H1 (cell line): Measurements from ENCODE around the gene CMTR1. TPM values are rescaled to one million over a fixed set of nuclear protein-coding genes. Genes with fewer than 3 reads are reported as not detected.

Experiments used
- CTCF ChIA-PET: fragments of 300-600 bp; sonication (Branson Sonifier 250); formaldehyde crosslinking; loops from one replicate; lab custom pipeline; 2021; ENCODE audit not compliant: partially characterized antibody; lab: Charles Lee
- POLR2A ChIA-PET: fragments of 300-600 bp; sonication (Branson Sonifier 250); formaldehyde crosslinking; loops from one replicate; lab custom pipeline; 2021; ENCODE audit warnings: inconsistent platforms; ENCODE audit not compliant: partially characterized antibody; lab: Charles Lee
- DNase-seq, 2 experiments: peaks; one replicate each; pipeline versions ENCODE4 v3.0.0 to v3.0.0-alpha.2; 2010 to 2022; ENCODE audit warnings: low spot score in 2 of 2, low read depth in 1 of 2, mixed read lengths in 1 of 2
- FAIRE-seq: peaks from 2 replicates; lab custom pipeline; 2011; peaks lifted over from hg19 to GRCh38; lab: Jason Lieb, UNC
- H2AFZ ChIP-seq: 2 replicates; pipeline ENCODE4 v1.8.1; 2012; ENCODE audit warnings: low read length, inconsistent platforms
- H2AK5ac ChIP-seq: 2 replicates; pipeline ENCODE4 v1.6.1; 2013; ENCODE audit warnings: low read depth, low read length
- H2BK120ac ChIP-seq: replicated peaks from 2 replicates; pipeline ENCODE3; 2013; ENCODE audit warnings: low read depth, low read length, inconsistent platforms
- H2BK12ac ChIP-seq: 2 replicates; pipeline ENCODE4 v1.6.1; 2013; ENCODE audit warnings: low read depth, low read length
- H2BK15ac ChIP-seq: 2 replicates; pipeline ENCODE4 v1.6.1; 2013; ENCODE audit warnings: low read length
- H2BK20ac ChIP-seq: 2 replicates; pipeline ENCODE4 v1.6.1; 2013; ENCODE audit warnings: low read length
- H2BK5ac ChIP-seq: 2 replicates; pipeline ENCODE4 v1.6.1; 2013; ENCODE audit warnings: low read depth, low read length
- H3K14ac ChIP-seq: 2 replicates; pipeline ENCODE4 v1.6.1; 2013; ENCODE audit warnings: inconsistent platforms; ENCODE audit not compliant: insufficient read length
- H3K18ac ChIP-seq: 2 replicates; pipeline ENCODE4 v1.6.1; 2013; ENCODE audit warnings: low read length; ENCODE audit errors: extremely low read depth
- H3K23ac ChIP-seq: 2 replicates; pipeline ENCODE4 v1.6.1; 2013; ENCODE audit warnings: inconsistent platforms; ENCODE audit not compliant: insufficient read length
- H3K23me2 ChIP-seq: 2 replicates; pipeline ENCODE4 v1.6.1; 2013; ENCODE audit warnings: low read depth, low read length
- H3K27ac ChIP-seq: 2 replicates; pipeline ENCODE4 v1.6.1; 2011; ENCODE audit warnings: low read depth, low read length, inconsistent platforms
- H3K27me3 ChIP-seq, 4 experiments: replicated peaks in 1 of 4; 1 replicate in 1 of 4; 2 replicates in 3 of 4; pipeline versions ENCODE4 v1.6.1 to v1.8.1; 2011 to 2013; ENCODE audit warnings: low read length in 3 of 4, mild to moderate bottlenecking in 3 of 4, inconsistent platforms in 2 of 4, mixed read lengths in 2 of 4, moderate library complexity in 1 of 4; ENCODE audit not compliant: control insufficient read depth in 3 of 4, insufficient read depth in 3 of 4; ENCODE audit errors: extremely low read depth in 1 of 4
- H3K36me3 ChIP-seq, 4 experiments: 2 replicates each; pipeline versions ENCODE4 v1.6.1 to v1.8.1; 2011 to 2013; ENCODE audit warnings: mild to moderate bottlenecking in 4 of 4, low read length in 3 of 4, moderate library complexity in 2 of 4, control low read depth in 1 of 4, inconsistent platforms in 1 of 4; ENCODE audit not compliant: insufficient read depth in 4 of 4, control insufficient read depth in 2 of 4
- H3K4ac ChIP-seq: replicated peaks from 2 replicates; pipeline ENCODE3; 2013; ENCODE audit warnings: low read length, low read depth, mixed read lengths, inconsistent platforms; ENCODE audit not compliant: insufficient read length
- H3K4me1 ChIP-seq, 4 experiments: replicated peaks in 1 of 4; 1 replicate in 1 of 4; 2 replicates in 3 of 4; pipeline versions ENCODE4 v1.6.1 to v1.8.1; 2011 to 2013; ENCODE audit warnings: low read length in 3 of 4, inconsistent platforms in 2 of 4, mixed read lengths in 1 of 4; ENCODE audit not compliant: insufficient read depth in 4 of 4, control insufficient read depth in 3 of 4
- H3K4me2 ChIP-seq, 2 experiments: 2 replicates each; pipeline versions ENCODE4 v1.6.1 to v1.8.1; 2011 to 2013; ENCODE audit warnings: low read depth in 2 of 2, low read length in 2 of 2, control low read depth in 1 of 2, inconsistent platforms in 1 of 2, mild to moderate bottlenecking in 1 of 2; ENCODE audit not compliant: insufficient read depth in 1 of 2
- H3K4me3 ChIP-seq, 4 experiments: fragments of 200-600, 300-600 bp in 1 of 4; sonication (generic), shearing (Covaris generic), sonication (Bioruptor Twin) in 1 of 4; 2 replicates each; pipeline versions ENCODE4 v1.5.1 to v1.8.1; 2011 to 2016; ENCODE audit warnings: low read length in 4 of 4, low read depth in 3 of 4, control low read depth in 2 of 4, inconsistent platforms in 2 of 4, mild to moderate bottlenecking in 2 of 4, mixed read lengths in 1 of 4, moderate library complexity in 1 of 4; ENCODE audit not compliant: insufficient read depth in 2 of 4; ENCODE audit errors: extremely low read depth in 1 of 4
- H3K56ac ChIP-seq: replicated peaks from 2 replicates; pipeline ENCODE3; 2013; ENCODE audit warnings: low read depth, mild to moderate bottlenecking, mixed read lengths, low read length, inconsistent platforms; ENCODE audit not compliant: insufficient read length
- H3K79me1 ChIP-seq: 2 replicates; pipeline ENCODE4 v1.6.1; 2013; ENCODE audit warnings: low read depth, low read length, control low read depth
- H3K79me2 ChIP-seq, 2 experiments: 2 replicates each; pipeline versions ENCODE4 v1.6.1 to v1.8.1; 2012 to 2013; ENCODE audit warnings: low read length in 2 of 2, mild to moderate bottlenecking in 2 of 2, inconsistent platforms in 1 of 2; ENCODE audit not compliant: insufficient read depth in 2 of 2, control insufficient read depth in 1 of 2
- H3K9ac ChIP-seq, 4 experiments: replicated peaks in 1 of 4; 1 replicate in 1 of 4; 2 replicates in 3 of 4; pipeline versions ENCODE4 v1.6.1 to v1.8.1; 2011 to 2013; ENCODE audit warnings: low read depth in 3 of 4, low read length in 3 of 4, control low read depth in 2 of 4, mild to moderate bottlenecking in 2 of 4, moderate library complexity in 2 of 4, inconsistent platforms in 1 of 4; ENCODE audit errors: extremely low read depth in 1 of 4
- H3K9me3 ChIP-seq, 2 experiments: 2 replicates each; pipeline versions ENCODE4 v1.6.1 to v1.8.1; 2012 to 2013; ENCODE audit warnings: mild to moderate bottlenecking in 2 of 2, moderate library complexity in 2 of 2, control low read depth in 1 of 2, inconsistent platforms in 1 of 2, low read depth in 1 of 2, low read length in 1 of 2, mixed read lengths in 1 of 2; ENCODE audit not compliant: insufficient read depth in 2 of 2
- H4K20me1 ChIP-seq, 2 experiments: replicated peaks in 1 of 2; 2 replicates each; pipeline versions ENCODE3 to v1.8.1; 2011 to 2013; ENCODE audit warnings: inconsistent platforms in 2 of 2, low read length in 2 of 2, mild to moderate bottlenecking in 1 of 2; ENCODE audit not compliant: insufficient read depth in 2 of 2, control insufficient read depth in 1 of 2
- H4K5ac ChIP-seq: 2 replicates; pipeline ENCODE4 v1.6.1; 2013; ENCODE audit warnings: low read length, low read depth, mixed read lengths, inconsistent platforms; ENCODE audit not compliant: insufficient read length
- H4K8ac ChIP-seq: 2 replicates; pipeline ENCODE4 v1.8.0; 2013; ENCODE audit warnings: mild to moderate bottlenecking, moderate library complexity, low read length, inconsistent platforms; ENCODE audit not compliant: insufficient read depth; ENCODE audit errors: extremely low read depth
- H4K91ac ChIP-seq: replicated peaks from 2 replicates; pipeline ENCODE3; 2013; ENCODE audit warnings: low read length, mixed read lengths, inconsistent platforms; ENCODE audit not compliant: insufficient read length
- CEBPB ChIP-seq: IDR thresholded peaks from 2 replicates; pipeline ENCODE4 v1.6.1; 2012; ENCODE audit warnings: low read depth, low read length
- POLR2A ChIP-seq, 2 experiments: IDR thresholded peaks; 1 replicate in 1 of 2; 2 replicates in 1 of 2; pipeline ENCODE4 v1.6.1; 2011; ENCODE audit warnings: low read depth in 2 of 2, low read length in 2 of 2, mild to moderate bottlenecking in 2 of 2; ENCODE audit errors: control extremely low read depth in 1 of 2
- SRF ChIP-seq: IDR thresholded peaks from 2 replicates; pipeline ENCODE4 v1.6.1; 2011; ENCODE audit warnings: mild to moderate bottlenecking, low read depth, low read length, moderate library complexity
- WGBS, 2 experiments: shearing (Covaris generic) in 1 of 2; methylation state at CpG; one replicate each; pipeline versions ENCODE4 v1.1.6 to v1.1.7; 2013 to 2015; ENCODE audit warnings: low lambda C conversion rate in 2 of 2, mixed read lengths in 2 of 2, inconsistent platforms in 1 of 2, low coverage in 1 of 2, missing lambda C conversion rate in 1 of 2; ENCODE audit not compliant: insufficient replicate concordance in 2 of 2, insufficient coverage in 1 of 2, insufficient read length in 1 of 2; ENCODE audit errors: extremely low coverage in 1 of 2, missing lambda C conversion rate in 1 of 2; 5-methylcytosine and 5-hydroxymethylcytosine counted together
- polyA plus RNA-seq, 7 experiments: library from polyadenylated mRNA; depleted of rRNA in 3 of 7; stranded (reverse) in 5 of 7; unstranded in 2 of 7; fragments of >200 nt in 5 of 7; fragments of 200-250 nt in 2 of 7; gene quantifications; 1 replicate in 5 of 7; 2 replicates in 1 of 7; 4 replicates in 1 of 7; pipeline versions ENCODE4 v1.2.1 to v1.2.3, GENCODE V29; 2011 to 2013; ENCODE audit warnings: missing spikeins in 2 of 7, mixed read lengths in 2 of 7
- total RNA-seq: library from RNA; stranded (reverse); fragmentation: NEBNext Ultra II Directional; extraction: Animal tissue kit (Norgen Biotek cat#: 25700); gene quantifications from 2 replicates; pipeline ENCODE4 v1.2.1, GENCODE V29; 2021

The CMTR1 gene
- total and polyA plus RNA-seq, 2 of the 8 experiments (the other 6 are each of a cell fraction or from before 2014, with no cell fraction given), result 15.2 to 33.1 TPM

- Histone ChIP-seq H3K4me3 (no peak overlapping the region), H2BK20ac (no peak overlapping the region), H2BK120ac (no peak overlapping the region), H3K27ac (no peak overlapping the region), H2BK5ac (no peak overlapping the region), H3K9me3 (0 out of 4 replicates have a peak, but pooled peaks cover 0 to 3% of the 10 kb centered on the region in 2 experiments), H3K9ac (no peak overlapping the region), H3K36me3 (no peaks in the 10 kb centered on the region), H4K5ac (no peak overlapping the region), H4K8ac (no peak overlapping the region), H3K4ac (no peak overlapping the region), H2AFZ (no peak overlapping the region), H2AK5ac (no peak overlapping the region), H2BK12ac (no peak overlapping the region), H3K18ac (no peak overlapping the region), H3K4me1 (peaks cover 0 to 12% (median 3%) of the 10 kb centered on the region in 4 experiments; a peak in 4 of 7 replicates), H4K20me1 (no peaks in the 10 kb centered on the region), H4K91ac (no peak overlapping the region), H3K23ac (no peak overlapping the region), H3K79me1 (peaks cover 3% of the 10 kb centered on the region; the same call in 1 of the 2 replicates), H2BK15ac (no peak overlapping the region), H3K79me2 (peaks cover 0 to 11% of the 10 kb centered on the region in 2 experiments; a peak in 2 of 4 replicates), H3K14ac (no peak overlapping the region), H3K4me2 (no peak overlapping the region), H3K23me2 (peaks cover 11% of the 10 kb centered on the region), H3K27me3 (no peaks in the 10 kb centered on the region; a peak in 1 of 7 replicates), H3K56ac (no peak overlapping the region)
- no peak for DNase-seq
- ChIA-PET POLR2A (interaction anchor here (0.6 to 0.7 kb wide), 2 partner anchors 89 to 1089 kb away, joined by 3 read pairs; no protein-coding TSS in a partner anchor), CTCF (no interaction called here)
- FAIRE-seq, result no peak
- TF ChIP-seq SRF (peak; percentile 80), CEBPB (no peak), POLR2A (IDR thresholded peaks at IDR 0.05; ENCODE audit: control extremely low read depth in 1 of 2, low read depth in 2 of 2, low read length in 2 of 2) (no peak)
- WGBS, 2 experiments, result 96% methylated on average over 2 of the region's 2 CpGs; no CpG with 5 or more reads in 1 of the 2 experiments
Observed at GRCh38 chr6:37429352-37429750, 3.7 kb upstream of the CMTR1 start.
